ENCODE measurements around the gene NSUN6. TPM values are rescaled to one million over a fixed set of nuclear protein-coding genes. Genes with fewer than 3 reads are reported as not detected.
"Not testable (repeated sequence)": the region's sequence is repeated elsewhere in the genome, so short reads cannot be mapped to it uniquely, and the experiment has no call there.

The NSUN6 gene
- total RNA-seq, 4 donors from 2014 or later: 2.4 to 3.8 (median 2.9) TPM

DNA sequence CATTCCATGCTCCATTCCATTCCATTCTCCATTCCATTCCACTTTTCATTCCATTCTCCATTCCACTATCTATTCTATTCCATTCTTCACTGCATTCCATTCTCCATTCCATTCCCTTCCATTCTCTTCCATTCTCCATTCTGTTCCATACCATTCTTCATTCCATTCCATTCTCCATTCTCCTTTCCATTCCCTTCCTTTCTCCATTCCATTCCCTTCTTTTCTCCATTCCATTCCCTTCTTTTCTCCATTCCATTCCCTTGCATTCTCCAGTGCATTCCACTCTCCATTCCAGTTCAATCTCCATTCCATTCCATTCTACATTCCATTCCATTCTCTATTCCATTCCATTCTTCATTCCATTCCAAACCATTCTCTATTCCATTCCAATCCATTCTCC lies 80.3 kb downstream of the NSUN6 start:
- in situ Hi-C loops (cut with MboI; ENCODE audit: low sequenced_read_pairs in 4 of 4) (no loop called here), intact Hi-C loops (cut with DNase I; ENCODE audit: low total_unique reads) (no loop called here)
- Histone ChIP-seq H3K9me3 (no peaks in the 10 kb centered on the region), H3K36me3 (no peaks in the 10 kb centered on the region), H3K4me1 (no peaks in the 10 kb centered on the region), H3K27ac (no peak overlapping the region), H3K27me3 (no peaks in the 10 kb centered on the region), H3K4me3 (no peak overlapping the region)
- ATAC-seq: no peak
- TF ChIP-seq, protein P1, sequence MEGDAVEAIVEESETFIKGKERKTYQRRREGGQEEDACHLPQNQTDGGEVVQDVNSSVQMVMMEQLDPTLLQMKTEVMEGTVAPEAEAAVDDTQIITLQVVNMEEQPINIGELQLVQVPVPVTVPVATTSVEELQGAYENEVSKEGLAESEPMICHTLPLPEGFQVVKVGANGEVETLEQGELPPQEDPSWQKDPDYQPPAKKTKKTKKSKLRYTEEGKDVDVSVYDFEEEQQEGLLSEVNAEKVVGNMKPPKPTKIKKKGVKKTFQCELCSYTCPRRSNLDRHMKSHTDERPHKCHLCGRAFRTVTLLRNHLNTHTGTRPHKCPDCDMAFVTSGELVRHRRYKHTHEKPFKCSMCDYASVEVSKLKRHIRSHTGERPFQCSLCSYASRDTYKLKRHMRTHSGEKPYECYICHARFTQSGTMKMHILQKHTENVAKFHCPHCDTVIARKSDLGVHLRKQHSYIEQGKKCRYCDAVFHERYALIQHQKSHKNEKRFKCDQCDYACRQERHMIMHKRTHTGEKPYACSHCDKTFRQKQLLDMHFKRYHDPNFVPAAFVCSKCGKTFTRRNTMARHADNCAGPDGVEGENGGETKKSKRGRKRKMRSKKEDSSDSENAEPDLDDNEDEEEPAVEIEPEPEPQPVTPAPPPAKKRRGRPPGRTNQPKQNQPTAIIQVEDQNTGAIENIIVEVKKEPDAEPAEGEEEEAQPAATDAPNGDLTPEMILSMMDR (IDR thresholded peaks at IDR 0.05 in 4 of 5, conservative IDR thresholded peaks at IDR 0.05 in 1 of 5): no peak
- TF ChIP-seq POLR2A (IDR thresholded peaks at IDR 0.05): no peak
- DNase-seq: no peak

DNA sequence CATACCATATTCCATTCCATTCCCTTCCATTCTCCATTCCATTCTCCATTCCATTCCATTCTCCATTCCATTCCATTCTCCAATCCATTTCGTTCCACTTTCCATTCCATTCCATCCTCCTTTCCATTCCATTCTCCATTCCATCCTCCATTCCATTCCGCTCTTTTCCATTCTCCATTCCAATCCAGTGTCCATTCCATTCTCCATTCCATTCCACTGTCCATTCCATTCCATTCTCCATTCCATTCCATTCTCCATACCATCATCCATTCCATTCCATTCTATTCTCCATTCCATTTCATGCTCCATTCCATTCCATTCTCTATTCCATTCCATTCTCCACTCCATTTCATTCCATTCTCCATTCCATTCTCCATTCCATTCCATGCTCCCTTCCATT lies 81.0 kb downstream of the NSUN6 start:
- intact Hi-C loops (cut with DNase I; ENCODE audit: low total_unique reads); DNase-seq; ATAC-seq; H3K36me3 ChIP-seq; H3K27ac ChIP-seq; in situ Hi-C loops (cut with MboI; ENCODE audit: low sequenced_read_pairs in 4 of 4); H3K27me3 ChIP-seq; H3K4me3 ChIP-seq; H3K4me1 ChIP-seq; H3K9me3 ChIP-seq: not testable (repeated sequence)

DNA sequence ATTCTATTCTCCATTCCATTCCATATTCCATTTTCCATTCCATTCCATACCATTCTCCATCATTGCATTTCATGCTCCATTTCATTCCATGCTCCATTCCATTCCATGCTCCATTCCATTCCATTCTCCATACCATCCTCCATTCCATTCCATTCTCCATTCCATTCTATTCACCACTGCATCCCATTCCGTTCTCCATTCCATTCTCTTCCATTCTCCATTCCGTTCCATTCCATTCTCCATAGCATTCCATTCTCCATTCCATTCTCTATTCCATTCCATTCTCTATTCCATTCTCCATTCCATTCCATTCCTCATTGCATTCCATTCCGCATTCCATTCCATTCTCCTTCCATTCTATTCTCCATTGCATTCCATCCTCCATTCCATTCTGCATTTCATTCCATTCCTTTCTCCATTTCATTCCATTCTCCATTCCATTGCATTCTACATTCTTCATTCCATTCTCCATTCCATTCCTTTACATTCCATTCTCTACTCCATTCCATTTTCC lies 84.0 kb downstream of the NSUN6 start:
- no peaks in the 10 kb centered on the region for H3K9me3 ChIP-seq
- in situ Hi-C loops (cut with MboI; ENCODE audit: low sequenced_read_pairs in 4 of 4) (no loop called here), intact Hi-C loops (cut with DNase I; ENCODE audit: low total_unique reads) (no loop called here)
- no peak for DNase-seq
- no peak for ATAC-seq
- no peaks in the 10 kb centered on the region for H3K4me1 ChIP-seq
- no peak for TF ChIP-seq POLR2A (IDR thresholded peaks at IDR 0.05)
- TF ChIP-seq, protein P1 (IDR thresholded peaks at IDR 0.05 in 4 of 5, conservative IDR thresholded peaks at IDR 0.05 in 1 of 5): no peak
- H3K27ac ChIP-seq: no peak overlapping the region
- no peaks in the 10 kb centered on the region for H3K36me3 ChIP-seq
- no peaks in the 10 kb centered on the region for H3K27me3 ChIP-seq
- no peak overlapping the region for H3K4me3 ChIP-seq

DNA sequence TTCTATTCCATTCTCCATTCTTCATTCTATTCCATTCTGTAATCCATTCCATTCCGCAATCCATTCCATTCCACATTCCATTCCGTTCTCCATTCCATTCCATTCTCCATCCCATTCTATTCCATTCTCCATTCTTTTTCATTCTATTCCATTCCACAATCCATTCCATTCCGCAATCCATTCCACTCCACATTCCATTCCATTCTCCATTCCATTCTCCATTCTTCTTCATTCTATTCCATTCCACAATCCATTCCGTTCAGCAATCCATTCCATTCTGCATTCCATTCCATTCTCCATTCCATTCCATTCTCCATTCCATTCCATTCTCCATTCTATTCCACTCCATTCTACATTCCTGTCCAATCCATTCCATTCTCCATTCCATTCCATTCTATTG lies 85.2 kb downstream of the NSUN6 start:
- intact Hi-C loops (cut with DNase I; ENCODE audit: low total_unique reads): no loop called here
- no peak overlapping the region for H3K4me3 ChIP-seq
- ATAC-seq: no peak
- no peak overlapping the region for H3K27ac ChIP-seq
- no peaks in the 10 kb centered on the region for H3K27me3 ChIP-seq
- in situ Hi-C loops (cut with MboI; ENCODE audit: low sequenced_read_pairs in 4 of 4): no loop called here
- no peak for DNase-seq
- H3K4me1 ChIP-seq: no peaks in the 10 kb centered on the region
- H3K9me3 ChIP-seq: no peaks in the 10 kb centered on the region
- TF ChIP-seq, protein P1 (IDR thresholded peaks at IDR 0.05 in 4 of 5, conservative IDR thresholded peaks at IDR 0.05 in 1 of 5): no peak
- no peak for TF ChIP-seq POLR2A (IDR thresholded peaks at IDR 0.05)
- H3K36me3 ChIP-seq: no peaks in the 10 kb centered on the region

DNA sequence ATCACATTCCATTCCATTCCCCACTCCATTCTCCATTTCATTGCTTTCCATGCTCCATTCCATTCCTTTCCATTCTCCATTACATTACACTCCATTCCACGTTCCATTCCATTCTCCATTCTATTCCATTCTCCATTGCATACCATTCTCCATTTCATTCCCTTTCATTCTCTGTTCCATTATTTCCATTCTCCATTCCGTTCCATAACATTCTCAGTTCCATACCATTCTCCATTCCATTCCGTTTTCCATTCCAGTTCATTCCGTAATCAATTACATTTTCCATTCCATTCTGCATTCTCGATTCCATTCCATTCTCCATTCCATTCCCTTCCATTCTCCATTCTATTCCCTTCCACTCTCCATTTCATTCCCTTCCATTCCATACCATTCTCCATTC lies 86.4 kb downstream of the NSUN6 start:
- no peak overlapping the region for H3K4me3 ChIP-seq
- ATAC-seq: no peak
- no peak for TF ChIP-seq POLR2A (IDR thresholded peaks at IDR 0.05)
- TF ChIP-seq, protein P1 (IDR thresholded peaks at IDR 0.05 in 4 of 5, conservative IDR thresholded peaks at IDR 0.05 in 1 of 5): no peak
- H3K27me3 ChIP-seq: no peaks in the 10 kb centered on the region
- no peaks in the 10 kb centered on the region for H3K36me3 ChIP-seq
- H3K9me3 ChIP-seq: no peaks in the 10 kb centered on the region
- no peak overlapping the region for H3K27ac ChIP-seq
- in situ Hi-C loops (cut with MboI; ENCODE audit: low sequenced_read_pairs in 4 of 4): no loop called here
- intact Hi-C loops (cut with DNase I; ENCODE audit: low total_unique reads): no loop called here
- no peaks in the 10 kb centered on the region for H3K4me1 ChIP-seq
- DNase-seq: no peak
